Kidney (tissue), 14 donors: ENCODE data around the gene CMSS1. TPM values are rescaled to one million over a fixed set of nuclear protein-coding genes. Genes with fewer than 3 reads are reported as not detected.
"Not testable (repeated sequence)": the region's sequence is repeated elsewhere in the genome, so short reads cannot be mapped to it uniquely, and the experiment has no call there.

Experiments used
- DNase-seq, 5 donors: peaks; one replicate each; pipeline ENCODE4 v3.0.0-alpha.2; 2013 to 2020
- FAIRE-seq: peaks from 2 replicates; lab custom pipeline; 2012; peaks lifted over from hg19 to GRCh38; lab: Jason Lieb, UNC
- H3K27ac ChIP-seq, 2 donors: one replicate each; pipeline ENCODE4 v1.7.0; 2013; ENCODE audit warnings: low read depth in 2 of 2, low read length in 2 of 2, inconsistent platforms in 1 of 2
- H3K27me3 ChIP-seq: one replicate; pipeline ENCODE4 v1.7.1; 2013; ENCODE audit warnings: low read length, inconsistent platforms; ENCODE audit not compliant: control insufficient read depth, insufficient read depth
- H3K36me3 ChIP-seq, 3 donors: one replicate each; pipeline versions ENCODE4 v1.7.0 to v1.7.1; 2013; ENCODE audit warnings: low read length in 3 of 3, control low read depth in 1 of 3, inconsistent platforms in 1 of 3; ENCODE audit not compliant: insufficient read depth in 3 of 3, control insufficient read depth in 2 of 3
- H3K4me1 ChIP-seq, 3 donors: one replicate each; pipeline versions ENCODE4 v1.7.0 to v1.7.1; 2013; ENCODE audit warnings: low read length in 3 of 3, inconsistent platforms in 1 of 3, low read depth in 1 of 3; ENCODE audit not compliant: control insufficient read depth in 2 of 3, insufficient read depth in 2 of 3
- H3K4me3 ChIP-seq, 3 donors: one replicate each; pipeline versions ENCODE4 v1.7.0 to v1.8.1; 2013; ENCODE audit warnings: low read length in 3 of 3, control low read depth in 1 of 3, inconsistent platforms in 1 of 3
- H3K9ac ChIP-seq, 3 donors: one replicate each; pipeline versions ENCODE4 v1.7.0 to v1.7.1; 2013; ENCODE audit warnings: low read length in 3 of 3, control low read depth in 1 of 3, inconsistent platforms in 1 of 3
- H3K9me3 ChIP-seq, 3 donors: one replicate each; pipeline versions ENCODE4 v1.7.0 to v1.7.1; 2013; ENCODE audit warnings: low read length in 3 of 3, control low read depth in 1 of 3, inconsistent platforms in 1 of 3; ENCODE audit not compliant: control insufficient read depth in 2 of 3, insufficient read depth in 1 of 3
- CTCF ChIP-seq: IDR thresholded peaks from 3 replicates; pipeline ENCODE4 v1.5.1; 2012; ENCODE audit warnings: mild to moderate bottlenecking, moderate library complexity, borderline replicate concordance; ENCODE audit not compliant: insufficient read depth; ENCODE audit errors: extremely low read depth
- intact Hi-C: fragments of 100-400 bp; cut with DNase I; formaldehyde crosslinking; loops from one replicate; pipeline ENCODE4 v1.11.1; 2022
- microRNA-seq: library from miRNA; unstranded; fragments of <30 nt; microRNA quantifications from one replicate; pipeline ENCODE4 v1.2.0, GENCODE V29; 2020
- polyA plus RNA-seq: library from polyadenylated mRNA; stranded (reverse); fragments of 350-450 nt; fragmentation: Illumina TruSeq; extraction: RNeasy Lipid Tissue Mini Kit (QIAGEN cat#74804); gene quantifications from one replicate; pipeline ENCODE4 v1.2.3, GENCODE V29; 2014; ENCODE audit warnings: low read depth, low replicate concordance; ENCODE audit not compliant: insufficient read depth
- total RNA-seq: library from RNA; stranded (reverse); fragmentation: NEBNext Ultra II Directional; extraction: Animal tissue kit (Norgen Biotek cat#: 25700); gene quantifications from one replicate; pipeline ENCODE4 v1.2.1, GENCODE V29; 2021
- donor health status: control.
- donor health status: control.
- donor health status: control.
- donor health status: control.
- donor health status: control.
- donor health status: DM: yes; HTN: yes; CAD: no.
- donor health status: Normal renal cell carcinoma (clear cell type).

Gene CMSS1
- total and polyA plus RNA-seq, 2 donors from 2014 or later: 26.4 to 27.0 TPM

GRCh38 chr3:100228247-100228646, 410.6 kb downstream of the CMSS1 start:
- FAIRE-seq (no peak), DNase-seq (no peak)
- Histone ChIP-seq H3K36me3 (no peaks in the 10 kb centered on the region), H3K27me3 (no peaks in the 10 kb centered on the region), H3K9me3 (peaks cover 0 to 4% (median 0%) of the 10 kb centered on the region in 3 donors), H3K9ac (no peak overlapping the region), H3K4me1 (no peaks in the 10 kb centered on the region), H3K4me3 (no peak overlapping the region), H3K27ac (no peak overlapping the region)
- TF ChIP-seq CTCF: no peak
- intact Hi-C loops: no loop called here

DNA sequence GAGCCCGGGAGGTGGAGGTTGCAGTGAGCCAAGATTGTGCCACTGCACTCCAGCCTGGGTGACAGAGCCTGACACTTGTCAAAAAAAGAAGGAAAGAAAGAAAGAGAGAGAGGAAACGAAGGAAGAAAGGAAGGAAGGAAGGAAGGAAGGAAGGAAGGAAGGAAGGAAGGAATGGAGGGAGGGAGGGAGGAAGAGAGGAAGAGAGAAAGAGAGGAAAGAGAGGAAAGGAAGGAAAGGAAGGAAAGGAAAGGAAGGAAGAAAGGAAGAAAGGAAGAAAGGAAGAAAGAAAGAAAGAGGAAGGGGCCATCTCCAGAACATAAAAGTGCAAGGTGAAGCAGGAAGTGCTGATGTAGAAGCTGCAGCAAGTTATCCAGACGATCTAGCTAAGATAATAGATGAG, 411.5 kb downstream of the CMSS1 start:
- H3K36me3 ChIP-seq, H3K9me3 ChIP-seq, H3K27ac ChIP-seq, intact Hi-C loops, DNase-seq, H3K9ac ChIP-seq, H3K4me1 ChIP-seq, FAIRE-seq, H3K4me3 ChIP-seq, H3K27me3 ChIP-seq: not testable (repeated sequence)

DNA sequence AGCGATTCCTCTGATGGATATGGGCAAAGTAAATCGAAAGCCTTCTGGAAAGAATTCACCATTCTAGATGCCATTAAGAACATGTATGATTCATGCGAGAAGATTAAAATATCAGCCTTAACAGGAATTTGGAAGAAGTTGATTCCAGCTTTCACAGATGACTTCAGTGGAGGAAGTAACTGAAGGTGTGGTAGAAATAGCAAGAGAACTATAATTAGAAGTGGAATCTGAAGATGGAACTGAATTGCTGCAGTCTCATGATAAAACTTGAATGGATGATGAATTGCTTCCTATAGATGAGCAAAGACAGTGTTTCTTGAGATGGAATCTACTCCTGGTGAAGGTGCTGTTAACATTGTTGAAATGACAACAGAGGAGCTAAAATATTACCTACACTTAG, 413.0 kb downstream of the CMSS1 start:
- intact Hi-C loops: no loop called here
- Histone ChIP-seq H3K4me1 (no peaks in the 10 kb centered on the region), H3K36me3 (no peaks in the 10 kb centered on the region), H3K9me3 (peaks cover 0 to 4% (median 0%) of the 10 kb centered on the region in 3 donors), H3K27me3 (no peaks in the 10 kb centered on the region), H3K4me3 (no peak overlapping the region), H3K9ac (no peak overlapping the region), H3K27ac (no peak overlapping the region)
- TF ChIP-seq CTCF: no peak
- FAIRE-seq (no peak), DNase-seq (no peak)

Small RNAs within 50 kb of the gene (microRNA-seq; reads per million reads assigned to microRNA genes)
- not detected for gene MIR3921

Other genes starting within 250 kb of the CMSS1 start
- 24.2 TPM for gene COL8A1, start 179.3 kb upstream of the CMSS1 start, total RNA-seq
- 3.6 TPM for gene COL8A1, start 179.3 kb upstream of the CMSS1 start, polyA plus RNA-seq